ENCODE measurements around the gene SNRK. TPM values are rescaled to one million over a fixed set of nuclear protein-coding genes. Genes with fewer than 3 reads are reported as not detected.

The SNRK gene, protein sequence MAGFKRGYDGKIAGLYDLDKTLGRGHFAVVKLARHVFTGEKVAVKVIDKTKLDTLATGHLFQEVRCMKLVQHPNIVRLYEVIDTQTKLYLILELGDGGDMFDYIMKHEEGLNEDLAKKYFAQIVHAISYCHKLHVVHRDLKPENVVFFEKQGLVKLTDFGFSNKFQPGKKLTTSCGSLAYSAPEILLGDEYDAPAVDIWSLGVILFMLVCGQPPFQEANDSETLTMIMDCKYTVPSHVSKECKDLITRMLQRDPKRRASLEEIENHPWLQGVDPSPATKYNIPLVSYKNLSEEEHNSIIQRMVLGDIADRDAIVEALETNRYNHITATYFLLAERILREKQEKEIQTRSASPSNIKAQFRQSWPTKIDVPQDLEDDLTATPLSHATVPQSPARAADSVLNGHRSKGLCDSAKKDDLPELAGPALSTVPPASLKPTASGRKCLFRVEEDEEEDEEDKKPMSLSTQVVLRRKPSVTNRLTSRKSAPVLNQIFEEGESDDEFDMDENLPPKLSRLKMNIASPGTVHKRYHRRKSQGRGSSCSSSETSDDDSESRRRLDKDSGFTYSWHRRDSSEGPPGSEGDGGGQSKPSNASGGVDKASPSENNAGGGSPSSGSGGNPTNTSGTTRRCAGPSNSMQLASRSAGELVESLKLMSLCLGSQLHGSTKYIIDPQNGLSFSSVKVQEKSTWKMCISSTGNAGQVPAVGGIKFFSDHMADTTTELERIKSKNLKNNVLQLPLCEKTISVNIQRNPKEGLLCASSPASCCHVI
- total RNA-seq (2021; fragmentation: NEBNext Ultra II Directional; extraction: Animal tissue kit (Norgen Biotek cat#: 25700)), result 10 to 100 TPM; 10.0 to 13.8 (median 11.6) TPM
- long read RNA-seq, full-length matches to known transcripts, result 1 of 8 reads
- long read RNA-seq, partial matches to known transcripts, result 2 of 8 reads
- long read RNA-seq, other reads (novel, unspliced or antisense), result 5 of 8 reads

GRCh38 chr3:43286115-43286840 is at the start of gene SNRK:
Gene SNRK, plus strand, starts transcription at chr3:43286540. Its CDS starts 16,664 bp downstream, at chr3:43303204.
- Mint-ChIP-seq H3K27me3 (ENCODE audit: insufficient read depth) (peaks cover 6% of the 10 kb centered on the region; the same call in 1 of the 2 replicates), H3K36me3 (ENCODE audit: low read depth) (peaks cover 9% of the 10 kb centered on the region; the same call in 1 of the 2 replicates), H3K27ac (peak within 1 kb of the TSS; percentile 92), H3K4me3 (peak within 1 kb of the TSS; percentile 97), H3K4me1 (ENCODE audit: low read depth) (peaks cover 46% of the 10 kb centered on the region), H3K9me3 (no peaks in the 10 kb centered on the region)
- peak; percentile 48 for TF ChIP-seq CTCF (IDR thresholded peaks at IDR 0.05)
- DNase-seq, result peak; percentile 50

DNA sequence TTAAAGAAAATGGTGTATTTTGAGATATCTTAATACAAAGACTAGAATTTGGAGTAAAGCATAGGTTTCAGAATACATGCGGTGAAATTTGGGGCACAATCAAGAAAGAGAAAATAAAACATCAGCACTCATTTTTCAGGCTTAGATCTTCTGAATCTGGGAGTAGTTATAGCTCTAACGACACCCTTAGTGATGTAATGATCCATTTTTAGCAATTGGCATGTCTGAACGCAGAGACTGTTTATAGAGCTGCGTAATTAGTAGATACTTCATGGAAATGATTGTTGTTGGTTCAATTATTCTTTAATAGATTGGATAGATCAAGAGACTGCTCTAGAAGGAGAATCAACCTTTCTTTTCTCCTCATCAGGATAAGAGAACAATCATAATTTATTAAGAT is 47.5 kb upstream of the SNRK start:
- H3K27me3 Mint-ChIP-seq (ENCODE audit: insufficient read depth), result peaks cover 9% of the 10 kb centered on the region; the same call in 1 of the 2 replicates
- no peaks in the 10 kb centered on the region; the same call in 1 of the 2 replicates for H3K9me3 Mint-ChIP-seq
- no peak overlapping the region for H3K4me3 Mint-ChIP-seq
- no peak for DNase-seq
- peaks cover 58% of the 10 kb centered on the region for H3K4me1 Mint-ChIP-seq (ENCODE audit: low read depth)
- no peak overlapping the region for H3K27ac Mint-ChIP-seq
- TF ChIP-seq CTCF (IDR thresholded peaks at IDR 0.05), result no peak
- H3K36me3 Mint-ChIP-seq (ENCODE audit: low read depth), result no peaks in the 10 kb centered on the region

- no peak overlapping the region for H3K27ac Mint-ChIP-seq
- no peak for DNase-seq
- no peak for TF ChIP-seq CTCF (IDR thresholded peaks at IDR 0.05)
- H3K4me3 Mint-ChIP-seq, result no peak overlapping the region
- H3K27me3 Mint-ChIP-seq (ENCODE audit: insufficient read depth), result peaks cover 11% of the 10 kb centered on the region
- H3K9me3 Mint-ChIP-seq, result no peaks in the 10 kb centered on the region; the same call in 1 of the 2 replicates
- peaks cover 54% of the 10 kb centered on the region for H3K4me1 Mint-ChIP-seq (ENCODE audit: low read depth)
- H3K36me3 Mint-ChIP-seq (ENCODE audit: low read depth), result no peaks in the 10 kb centered on the region
Observed at GRCh38 chr3:43239755-43240154, 46.6 kb upstream of the SNRK start.

- H3K27me3 Mint-ChIP-seq (ENCODE audit: insufficient read depth), result peaks cover 34% of the 10 kb centered on the region
- DNase-seq, result peak; percentile 41
- H3K9me3 Mint-ChIP-seq, result no peaks in the 10 kb centered on the region; the same call in 1 of the 2 replicates
- peak overlapping the region; percentile 25; the same call in 1 of the 2 replicates for H3K4me3 Mint-ChIP-seq
- H3K36me3 Mint-ChIP-seq (ENCODE audit: low read depth), result no peaks in the 10 kb centered on the region
- TF ChIP-seq CTCF (IDR thresholded peaks at IDR 0.05), result no peak
- peak overlapping the region; percentile 4 for H3K27ac Mint-ChIP-seq
- peaks cover 33% of the 10 kb centered on the region for H3K4me1 Mint-ChIP-seq (ENCODE audit: low read depth)
Observed at GRCh38 chr3:43243590-43244587, 42.5 kb upstream of the SNRK start.
